WTC11 (cell line): ENCODE data around the gene TSC22D3. TPM values are rescaled to one million over a fixed set of nuclear protein-coding genes. Genes with fewer than 3 reads are reported as not detected.

Source experiments
- ATAC-seq: fragments of 200-7000 bp; cut with Tn5 transposase; 2 replicates; pipeline ENCODE4 v1.10.0; 2021; ENCODE audit warnings: mild to moderate bottlenecking, moderate library complexity
- CTCF ChIA-PET: fragments of 300-600 bp; sonication (Branson Sonifier 250); formaldehyde crosslinking; loops from one replicate; lab custom pipeline; 2021; ENCODE audit warnings: antibody characterized with exemption; lab: Charles Lee
- POLR2A ChIA-PET: fragments of 350-600 bp; sonication (Branson Sonifier 250); formaldehyde crosslinking; loops from one replicate; lab custom pipeline; 2021; ENCODE audit warnings: antibody characterized with exemption; lab: Charles Lee
- DNase-seq: peaks from one replicate; pipeline ENCODE4 v3.0.0; 2021; ENCODE audit warnings: low spot score
- H3K27ac Mint-ChIP-seq: 2 replicates; pipeline ENCODE4 v1.8.0; 2021; ENCODE audit warnings: mixed read lengths
- H3K27me3 Mint-ChIP-seq: 2 replicates; pipeline ENCODE4 v1.8.0; 2021; ENCODE audit warnings: low read depth, mild to moderate bottlenecking, moderate library complexity, mixed read lengths
- H3K36me3 Mint-ChIP-seq: 2 replicates; pipeline ENCODE4 v1.8.0; 2021; ENCODE audit warnings: mixed read lengths
- H3K4me1 Mint-ChIP-seq: 2 replicates; pipeline ENCODE4 v1.8.0; 2022; ENCODE audit warnings: mixed read lengths
- H3K4me3 Mint-ChIP-seq: 2 replicates; pipeline ENCODE4 v1.8.0; 2021; ENCODE audit warnings: mild to moderate bottlenecking, moderate library complexity, mixed read lengths
- H3K9me3 Mint-ChIP-seq: 2 replicates; pipeline ENCODE4 v1.8.0; 2021; ENCODE audit warnings: mixed read lengths
- CREM ChIP-seq: sonication (generic); formaldehyde crosslinking; IDR thresholded peaks from 2 replicates; pipeline ENCODE4 v1.8.1; 2022; ENCODE audit warnings: mild to moderate bottlenecking, missing genetic modification reagents, moderate library complexity
- ESRRA ChIP-seq: sonication (generic); formaldehyde crosslinking; IDR thresholded peaks from 2 replicates; pipeline ENCODE4 v1.8.1; 2022; ENCODE audit warnings: mild to moderate bottlenecking, missing genetic modification reagents, borderline replicate concordance
- GRHL2 ChIP-seq: fragments of 250-450 bp; sonication (Bioruptor Pico); IDR thresholded peaks from 2 replicates; pipeline ENCODE4 v1.8.0; 2022; ENCODE audit warnings: mild to moderate bottlenecking, moderate library complexity; ENCODE audit not compliant: insufficient replicate concordance, severe bottlenecking
- HMGA2 ChIP-seq: fragments of 250-450 bp; sonication (Bioruptor Pico); IDR thresholded peaks from 2 replicates; pipeline ENCODE4 v1.4.0; 2021; ENCODE audit warnings: mild to moderate bottlenecking, moderate library complexity
- NFYB ChIP-seq: sonication (generic); formaldehyde crosslinking; conservative IDR thresholded peaks from 2 replicates; pipeline ENCODE4 v1.8.0; 2022; ENCODE audit warnings: low read depth, missing genetic modification reagents
- NR3C1 ChIP-seq: sonication (generic); formaldehyde crosslinking; conservative IDR thresholded peaks from 2 replicates; pipeline ENCODE4 v1.8.1; 2023; ENCODE audit warnings: low read depth, mild to moderate bottlenecking, missing genetic modification reagents
- PRRX2 ChIP-seq: fragments of 250-450 bp; sonication (Bioruptor Pico); IDR thresholded peaks from 2 replicates; pipeline ENCODE4 v1.8.0; 2021; ENCODE audit warnings: mild to moderate bottlenecking
- RORB ChIP-seq: fragments of 250-450 bp; sonication (Bioruptor Pico); IDR thresholded peaks from 2 replicates; pipeline ENCODE4 v1.9.0; 2021; ENCODE audit warnings: mild to moderate bottlenecking
- SMAD3 ChIP-seq: sonication (generic); formaldehyde crosslinking; IDR thresholded peaks from 2 replicates; pipeline ENCODE4 v1.8.0; 2022; ENCODE audit warnings: missing genetic modification reagents, mild to moderate bottlenecking, borderline replicate concordance
- TCF7 ChIP-seq: sonication (generic); formaldehyde crosslinking; IDR thresholded peaks from 2 replicates; pipeline ENCODE4 v1.8.0; 2022; ENCODE audit warnings: mild to moderate bottlenecking, low read depth, missing genetic modification reagents, moderate library complexity
- TEAD1 ChIP-seq: sonication (generic); formaldehyde crosslinking; IDR thresholded peaks from 2 replicates; pipeline ENCODE4 v1.8.0; 2022; ENCODE audit warnings: mild to moderate bottlenecking, missing genetic modification reagents
- total RNA-seq: library from RNA; stranded (reverse); gene quantifications from 3 replicates; pipeline ENCODE4 v1.2.3, GENCODE V29; 2021
- TF ChIP-seq, protein P1 (sequence below): sonication (generic); formaldehyde crosslinking; IDR thresholded peaks from 2 replicates; pipeline ENCODE4 v1.8.1; 2022; ENCODE audit warnings: low read depth, missing genetic modification reagents, borderline replicate concordance
- TF ChIP-seq, protein P2 (sequence below): sonication (generic); formaldehyde crosslinking; IDR thresholded peaks from 2 replicates; pipeline ENCODE4 v1.8.1; 2023; ENCODE audit warnings: mild to moderate bottlenecking, missing genetic modification reagents
- TF ChIP-seq, protein P3 (sequence below): sonication (generic); formaldehyde crosslinking; IDR thresholded peaks from 2 replicates; pipeline ENCODE4 v1.8.1; 2022; ENCODE audit warnings: low read depth, mild to moderate bottlenecking, moderate library complexity, missing genetic modification reagents, borderline replicate concordance
- TF ChIP-seq, protein P4 (sequence below): sonication (generic); formaldehyde crosslinking; IDR thresholded peaks from 2 replicates; pipeline ENCODE4 v1.8.1; 2022; ENCODE audit warnings: mild to moderate bottlenecking, moderate library complexity, missing genetic modification reagents
- TF ChIP-seq, protein P5 (sequence below): sonication (generic); formaldehyde crosslinking; IDR thresholded peaks from 2 replicates; pipeline ENCODE4 v1.8.0; 2022; ENCODE audit warnings: mild to moderate bottlenecking, missing genetic modification reagents
- TF ChIP-seq, protein P6 (sequence below): fragments of 200-600 bp; IDR thresholded peaks from 2 replicates; pipeline ENCODE4 v1.8.0; 2022; ENCODE audit warnings: antibody characterized with exemption

TSC22D3 gene
- total RNA-seq, 1 experiment from 2014 or later, result 15.7 TPM

DNA sequence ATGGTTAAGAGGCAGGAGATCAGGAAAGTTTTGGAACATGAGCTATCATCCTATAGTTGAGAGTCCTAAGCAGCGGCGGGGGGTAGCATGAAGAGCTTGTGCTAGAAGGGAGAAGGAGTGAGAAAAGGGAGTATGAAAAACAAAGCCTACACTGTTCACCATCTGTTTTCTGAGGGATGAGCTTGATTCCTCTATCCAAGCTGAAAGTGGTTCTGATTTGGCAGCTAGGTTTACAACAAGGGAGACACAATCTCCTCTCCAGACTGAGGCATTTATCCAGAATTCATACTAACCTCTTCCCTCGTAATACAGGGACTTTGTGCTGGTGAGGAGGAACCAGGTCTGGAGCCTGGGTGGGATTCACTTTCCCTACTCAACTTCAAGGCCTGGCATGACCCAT lies 23.5 kb downstream of the TSC22D3 start:
- Mint-ChIP-seq H3K27ac (no peak overlapping the region), H3K9me3 (no peaks in the 10 kb centered on the region), H3K27me3 (no peaks in the 10 kb centered on the region; the same call in none of the 2 replicates), H3K36me3 (no peaks in the 10 kb centered on the region), H3K4me3 (no peak overlapping the region), H3K4me1 (peaks cover 33% of the 10 kb centered on the region)
- POLR2A ChIA-PET, result interaction anchor here (1.1 kb wide), 1 partner anchor 25 kb away, joined by 3 read pairs; the partner anchor contains the start of gene NCBP2L
- TF ChIP-seq, protein P1, sequence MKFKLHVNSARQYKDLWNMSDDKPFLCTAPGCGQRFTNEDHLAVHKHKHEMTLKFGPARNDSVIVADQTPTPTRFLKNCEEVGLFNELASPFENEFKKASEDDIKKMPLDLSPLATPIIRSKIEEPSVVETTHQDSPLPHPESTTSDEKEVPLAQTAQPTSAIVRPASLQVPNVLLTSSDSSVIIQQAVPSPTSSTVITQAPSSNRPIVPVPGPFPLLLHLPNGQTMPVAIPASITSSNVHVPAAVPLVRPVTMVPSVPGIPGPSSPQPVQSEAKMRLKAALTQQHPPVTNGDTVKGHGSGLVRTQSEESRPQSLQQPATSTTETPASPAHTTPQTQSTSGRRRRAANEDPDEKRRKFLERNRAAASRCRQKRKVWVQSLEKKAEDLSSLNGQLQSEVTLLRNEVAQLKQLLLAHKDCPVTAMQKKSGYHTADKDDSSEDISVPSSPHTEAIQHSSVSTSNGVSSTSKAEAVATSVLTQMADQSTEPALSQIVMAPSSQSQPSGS, result no peak
- TF ChIP-seq RORB (CRISPR knock-in tag), result no peak
- no peak for TF ChIP-seq CREM (CRISPR knock-in tag)
- TF ChIP-seq NR3C1 (CRISPR knock-in tag), result no peak
- TF ChIP-seq, protein P2, sequence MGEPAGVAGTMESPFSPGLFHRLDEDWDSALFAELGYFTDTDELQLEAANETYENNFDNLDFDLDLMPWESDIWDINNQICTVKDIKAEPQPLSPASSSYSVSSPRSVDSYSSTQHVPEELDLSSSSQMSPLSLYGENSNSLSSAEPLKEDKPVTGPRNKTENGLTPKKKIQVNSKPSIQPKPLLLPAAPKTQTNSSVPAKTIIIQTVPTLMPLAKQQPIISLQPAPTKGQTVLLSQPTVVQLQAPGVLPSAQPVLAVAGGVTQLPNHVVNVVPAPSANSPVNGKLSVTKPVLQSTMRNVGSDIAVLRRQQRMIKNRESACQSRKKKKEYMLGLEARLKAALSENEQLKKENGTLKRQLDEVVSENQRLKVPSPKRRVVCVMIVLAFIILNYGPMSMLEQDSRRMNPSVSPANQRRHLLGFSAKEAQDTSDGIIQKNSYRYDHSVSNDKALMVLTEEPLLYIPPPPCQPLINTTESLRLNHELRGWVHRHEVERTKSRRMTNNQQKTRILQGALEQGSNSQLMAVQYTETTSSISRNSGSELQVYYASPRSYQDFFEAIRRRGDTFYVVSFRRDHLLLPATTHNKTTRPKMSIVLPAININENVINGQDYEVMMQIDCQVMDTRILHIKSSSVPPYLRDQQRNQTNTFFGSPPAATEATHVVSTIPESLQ, result no peak
- TF ChIP-seq SMAD3 (CRISPR knock-in tag), result no peak
- ATAC-seq, result no peak
- no peak for DNase-seq
- CTCF ChIA-PET, result interaction anchor here (1.2 to 2.3 kb wide), 4 partner anchors 23 to 92 kb away, joined by 3 to 5 read pairs (median 4); partner anchors contain the start of gene TSC22D3

DNA sequence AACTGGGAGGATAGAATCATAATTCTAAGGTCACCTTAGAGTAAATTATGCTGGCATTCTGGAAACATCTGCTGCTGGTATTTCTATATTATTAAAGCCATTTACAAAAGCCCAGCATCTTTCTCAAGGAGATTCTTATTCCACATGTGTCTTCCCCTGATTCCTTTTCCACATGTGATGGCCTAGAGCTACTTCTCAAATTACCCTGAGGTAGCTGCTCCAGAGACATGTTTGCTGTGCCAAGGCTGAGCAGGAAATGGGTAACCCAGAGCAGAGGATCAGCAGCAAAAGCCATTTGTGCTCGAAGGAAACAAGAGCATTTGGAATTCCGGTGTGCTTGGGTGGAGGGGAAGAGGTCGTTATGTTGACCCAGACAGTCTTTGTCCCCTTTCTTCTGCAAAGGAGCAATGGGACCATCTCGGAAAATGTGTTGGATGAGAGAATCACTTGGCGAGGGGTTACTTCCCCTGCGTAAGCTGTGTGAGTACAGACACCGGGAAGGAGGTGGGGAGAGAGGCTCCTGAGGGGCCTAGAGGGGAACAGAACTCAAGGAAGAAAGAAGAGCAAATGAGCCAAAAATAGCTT lies 24.6 kb downstream of the TSC22D3 start:
- POLR2A ChIA-PET, result interaction anchor here (1.4 kb wide), 1 partner anchor 9 kb away, joined by 6 read pairs; no protein-coding TSS in a partner anchor
- peaks cover 33% of the 10 kb centered on the region for H3K4me1 Mint-ChIP-seq
- no peak for DNase-seq
- no peak for ATAC-seq
- H3K27ac Mint-ChIP-seq, result no peak overlapping the region
- H3K27me3 Mint-ChIP-seq, result no peaks in the 10 kb centered on the region; the same call in none of the 2 replicates
- H3K4me3 Mint-ChIP-seq, result no peak overlapping the region
- no peaks in the 10 kb centered on the region for H3K36me3 Mint-ChIP-seq
- TF ChIP-seq, protein P3, sequence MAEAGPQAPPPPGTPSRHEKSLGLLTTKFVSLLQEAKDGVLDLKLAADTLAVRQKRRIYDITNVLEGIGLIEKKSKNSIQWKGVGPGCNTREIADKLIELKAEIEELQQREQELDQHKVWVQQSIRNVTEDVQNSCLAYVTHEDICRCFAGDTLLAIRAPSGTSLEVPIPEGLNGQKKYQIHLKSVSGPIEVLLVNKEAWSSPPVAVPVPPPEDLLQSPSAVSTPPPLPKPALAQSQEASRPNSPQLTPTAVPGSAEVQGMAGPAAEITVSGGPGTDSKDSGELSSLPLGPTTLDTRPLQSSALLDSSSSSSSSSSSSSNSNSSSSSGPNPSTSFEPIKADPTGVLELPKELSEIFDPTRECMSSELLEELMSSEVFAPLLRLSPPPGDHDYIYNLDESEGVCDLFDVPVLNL, result no peak
- TF ChIP-seq NFYB (CRISPR knock-in tag), result no peak
- TF ChIP-seq, protein P4, sequence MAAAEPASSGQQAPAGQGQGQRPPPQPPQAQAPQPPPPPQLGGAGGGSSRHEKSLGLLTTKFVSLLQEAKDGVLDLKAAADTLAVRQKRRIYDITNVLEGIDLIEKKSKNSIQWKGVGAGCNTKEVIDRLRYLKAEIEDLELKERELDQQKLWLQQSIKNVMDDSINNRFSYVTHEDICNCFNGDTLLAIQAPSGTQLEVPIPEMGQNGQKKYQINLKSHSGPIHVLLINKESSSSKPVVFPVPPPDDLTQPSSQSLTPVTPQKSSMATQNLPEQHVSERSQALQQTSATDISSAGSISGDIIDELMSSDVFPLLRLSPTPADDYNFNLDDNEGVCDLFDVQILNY (CRISPR knock-in tag), result no peak
- TF ChIP-seq, all 79 proteins: peak for 0
- CTCF ChIA-PET, result interaction anchor here (0.9 to 2.5 kb wide), 4 partner anchors 22 to 96 kb away, joined by 3 to 7 read pairs (median 6); partner anchors contain the start of gene TSC22D3
- no peaks in the 10 kb centered on the region for H3K9me3 Mint-ChIP-seq

DNA sequence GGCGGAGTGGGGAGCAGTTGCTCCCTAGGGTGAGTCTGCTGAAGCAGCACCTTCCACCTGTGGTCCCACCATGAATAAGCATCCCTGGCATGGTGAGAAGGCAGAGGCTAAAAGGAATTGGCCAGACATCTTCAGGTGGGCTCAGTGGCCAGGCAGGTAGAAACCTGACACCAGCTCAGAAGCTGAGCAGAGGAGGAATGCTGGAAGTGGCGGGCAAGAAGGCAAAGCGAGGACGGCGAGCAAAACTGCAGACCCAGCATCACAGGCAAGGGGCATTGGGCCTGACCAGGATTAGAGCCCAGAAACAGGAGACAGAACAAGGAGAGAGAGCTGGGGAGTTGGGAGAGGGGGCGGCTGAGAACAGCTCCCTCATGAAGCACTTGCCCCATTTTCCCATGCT lies 25.3 kb downstream of the TSC22D3 start:
- POLR2A ChIA-PET, result interaction anchor here (1.4 kb wide), 1 partner anchor 9 kb away, joined by 6 read pairs; no protein-coding TSS in a partner anchor
- Mint-ChIP-seq H3K36me3 (no peaks in the 10 kb centered on the region), H3K27me3 (no peaks in the 10 kb centered on the region; the same call in none of the 2 replicates), H3K4me1 (peaks cover 33% of the 10 kb centered on the region), H3K4me3 (no peak overlapping the region), H3K27ac (no peak overlapping the region), H3K9me3 (no peaks in the 10 kb centered on the region)
- ATAC-seq (peak; percentile 79), DNase-seq (no peak)
- CTCF ChIA-PET, result interaction anchor here (0.9 to 2.5 kb wide), 4 partner anchors 21 to 96 kb away, joined by 3 to 7 read pairs (median 6); partner anchors contain the start of gene TSC22D3
- TF ChIP-seq, protein P2, result no peak
- TF ChIP-seq ESRRA (CRISPR knock-in tag) (no peak), GRHL2 (no peak), TEAD1 (CRISPR knock-in tag) (no peak), PRRX2 (CRISPR knock-in tag) (no peak), TCF7 (no peak), HMGA2 (CRISPR knock-in tag) (no peak)
- TF ChIP-seq, protein P5, sequence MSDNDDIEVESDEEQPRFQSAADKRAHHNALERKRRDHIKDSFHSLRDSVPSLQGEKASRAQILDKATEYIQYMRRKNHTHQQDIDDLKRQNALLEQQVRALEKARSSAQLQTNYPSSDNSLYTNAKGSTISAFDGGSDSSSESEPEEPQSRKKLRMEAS (CRISPR knock-in tag), result no peak
- TF ChIP-seq, protein P3, result no peak
- TF ChIP-seq, protein P6, sequence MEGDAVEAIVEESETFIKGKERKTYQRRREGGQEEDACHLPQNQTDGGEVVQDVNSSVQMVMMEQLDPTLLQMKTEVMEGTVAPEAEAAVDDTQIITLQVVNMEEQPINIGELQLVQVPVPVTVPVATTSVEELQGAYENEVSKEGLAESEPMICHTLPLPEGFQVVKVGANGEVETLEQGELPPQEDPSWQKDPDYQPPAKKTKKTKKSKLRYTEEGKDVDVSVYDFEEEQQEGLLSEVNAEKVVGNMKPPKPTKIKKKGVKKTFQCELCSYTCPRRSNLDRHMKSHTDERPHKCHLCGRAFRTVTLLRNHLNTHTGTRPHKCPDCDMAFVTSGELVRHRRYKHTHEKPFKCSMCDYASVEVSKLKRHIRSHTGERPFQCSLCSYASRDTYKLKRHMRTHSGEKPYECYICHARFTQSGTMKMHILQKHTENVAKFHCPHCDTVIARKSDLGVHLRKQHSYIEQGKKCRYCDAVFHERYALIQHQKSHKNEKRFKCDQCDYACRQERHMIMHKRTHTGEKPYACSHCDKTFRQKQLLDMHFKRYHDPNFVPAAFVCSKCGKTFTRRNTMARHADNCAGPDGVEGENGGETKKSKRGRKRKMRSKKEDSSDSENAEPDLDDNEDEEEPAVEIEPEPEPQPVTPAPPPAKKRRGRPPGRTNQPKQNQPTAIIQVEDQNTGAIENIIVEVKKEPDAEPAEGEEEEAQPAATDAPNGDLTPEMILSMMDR, result no peak
